ENCODE measurements around the gene SYNDIG1.

The SYNDIG1 gene

DNA sequence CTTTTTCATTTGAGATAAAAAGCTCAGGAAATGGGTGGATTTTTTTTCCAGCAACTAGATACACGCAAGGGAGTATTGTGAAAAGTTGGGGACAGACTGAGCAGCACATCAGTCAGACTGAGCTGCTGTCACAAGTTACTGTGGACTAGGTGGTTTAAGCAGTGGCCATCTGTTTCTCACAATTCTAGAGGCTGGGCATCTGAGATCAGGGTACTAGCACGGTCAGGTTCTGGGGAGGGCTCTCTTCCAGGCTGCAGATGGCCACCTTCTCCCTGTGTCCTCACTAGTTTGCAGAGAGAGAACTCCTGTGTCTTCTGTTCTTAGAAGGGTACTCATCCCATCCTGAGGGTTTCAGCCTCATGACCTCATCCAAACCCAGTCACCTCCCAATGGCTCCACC is 178.3 kb downstream of the SYNDIG1 start:
- in situ Hi-C loops (cut with MboI; ENCODE audit: low sequenced_read_pairs), result no loop called here

DNA sequence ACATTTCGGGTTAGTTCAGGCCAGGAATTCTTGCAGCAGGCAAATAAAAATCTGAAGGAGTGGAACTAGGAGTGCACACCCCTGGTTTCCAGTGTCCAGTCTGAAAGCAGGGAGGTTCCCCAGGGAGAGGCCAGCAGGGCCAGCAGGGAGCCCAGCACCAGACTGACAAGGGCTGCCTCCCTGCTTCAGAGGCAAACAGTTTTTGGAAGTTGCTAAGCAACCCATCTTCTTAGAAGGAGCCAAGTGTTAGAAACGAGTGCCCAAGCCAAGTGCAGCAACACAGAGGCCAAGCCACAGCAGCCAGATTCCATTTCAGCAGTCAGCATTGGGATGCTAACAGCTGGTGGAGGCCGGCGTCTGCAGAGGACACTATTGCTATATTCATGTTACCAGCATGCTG is 179.1 kb downstream of the SYNDIG1 start:
- in situ Hi-C loops (cut with MboI; ENCODE audit: low sequenced_read_pairs), result no loop called here

DNA sequence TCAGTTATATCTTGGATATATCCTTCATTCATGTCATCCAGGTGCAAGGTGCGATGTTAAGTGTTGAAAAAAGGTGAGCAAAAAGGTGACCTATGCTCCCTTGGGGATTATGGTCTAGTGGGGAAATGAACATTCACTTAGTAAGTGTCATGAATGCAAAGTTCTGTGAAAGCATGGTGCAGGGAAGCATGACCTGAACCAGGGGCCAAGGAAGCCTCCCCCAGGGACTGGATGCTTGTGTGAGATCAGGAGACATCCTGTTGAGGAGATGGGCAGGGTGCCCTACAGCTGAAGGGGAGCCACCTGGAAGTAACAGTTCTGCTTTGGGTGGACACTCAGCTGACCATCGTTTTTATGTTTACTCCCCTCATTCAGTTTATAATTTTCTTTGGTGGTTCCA is 179.5 kb downstream of the SYNDIG1 start:
- in situ Hi-C loops (cut with MboI; ENCODE audit: low sequenced_read_pairs), result no loop called here

DNA sequence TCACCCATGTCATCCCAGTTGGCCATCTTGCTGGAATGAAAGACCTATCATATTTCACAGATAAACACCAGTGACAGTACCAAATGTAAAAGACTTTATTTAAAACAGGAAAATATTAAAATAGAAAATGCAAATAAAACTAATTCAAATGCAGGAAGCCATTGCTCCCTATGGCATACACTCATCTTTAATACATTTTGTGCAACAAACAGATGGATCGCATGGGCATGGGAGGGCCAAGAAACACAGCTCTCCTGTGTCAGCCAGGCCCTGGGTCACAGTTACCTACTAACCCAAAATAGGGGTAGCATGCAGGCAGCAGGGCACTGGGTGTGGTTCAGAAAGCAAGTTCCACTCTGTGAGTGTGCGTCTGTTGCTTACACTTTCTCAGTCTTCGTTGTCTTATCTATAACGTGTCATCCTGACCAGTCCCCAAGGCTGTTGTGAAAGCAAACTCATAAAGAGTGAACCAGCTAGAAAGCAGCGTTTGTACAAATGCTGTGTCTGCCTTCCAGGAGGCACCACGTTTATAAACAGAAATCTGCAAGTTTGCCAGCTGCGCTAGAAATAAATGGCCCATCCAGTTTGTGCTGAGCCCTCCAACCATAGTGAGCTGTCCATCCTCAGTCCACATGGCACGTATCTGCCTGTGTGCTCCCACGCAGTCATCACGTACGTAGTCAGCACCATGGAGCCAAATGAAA is 180.5 kb downstream of the SYNDIG1 start:
- in situ Hi-C loops (cut with MboI; ENCODE audit: low sequenced_read_pairs), result no loop called here

DNA sequence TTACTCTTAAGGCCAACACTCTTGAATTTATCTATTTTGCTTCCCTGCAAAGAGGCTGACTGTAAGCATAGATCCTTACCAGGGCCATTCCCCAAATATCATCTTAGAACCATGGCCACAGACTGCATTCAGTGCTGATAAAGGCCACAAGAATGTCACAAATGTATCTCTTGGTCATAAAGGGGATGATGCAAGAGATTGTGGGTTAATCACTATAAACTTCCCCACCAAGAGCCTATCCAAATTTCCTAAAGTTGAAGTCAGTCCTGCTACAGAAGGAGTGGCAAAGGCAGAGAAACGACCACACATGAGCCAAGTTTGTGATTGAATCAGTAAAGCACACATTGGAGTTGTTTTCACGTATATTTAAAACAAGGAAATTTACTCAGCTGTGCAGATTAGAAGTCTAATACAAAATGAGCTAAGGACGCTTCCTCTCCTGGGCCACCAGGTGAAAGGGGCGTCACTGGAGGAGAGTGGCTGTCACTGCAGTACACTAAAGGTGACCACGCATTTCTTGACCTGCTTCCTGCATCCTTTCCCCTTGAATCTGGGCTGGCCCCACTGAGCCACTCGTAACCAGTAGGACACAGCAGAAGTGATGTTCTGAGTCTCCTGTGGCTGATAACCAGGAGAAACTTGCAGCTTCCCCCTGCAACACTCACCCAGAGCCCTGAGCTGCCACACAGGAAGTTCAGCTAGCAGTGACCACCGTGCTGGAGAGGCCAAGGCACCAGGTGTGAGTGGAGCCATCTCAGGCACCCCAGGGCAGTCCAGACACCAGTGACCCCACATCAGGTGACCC is 181.9 kb downstream of the SYNDIG1 start:
- in situ Hi-C loops (cut with MboI; ENCODE audit: low sequenced_read_pairs), result no loop called here

DNA sequence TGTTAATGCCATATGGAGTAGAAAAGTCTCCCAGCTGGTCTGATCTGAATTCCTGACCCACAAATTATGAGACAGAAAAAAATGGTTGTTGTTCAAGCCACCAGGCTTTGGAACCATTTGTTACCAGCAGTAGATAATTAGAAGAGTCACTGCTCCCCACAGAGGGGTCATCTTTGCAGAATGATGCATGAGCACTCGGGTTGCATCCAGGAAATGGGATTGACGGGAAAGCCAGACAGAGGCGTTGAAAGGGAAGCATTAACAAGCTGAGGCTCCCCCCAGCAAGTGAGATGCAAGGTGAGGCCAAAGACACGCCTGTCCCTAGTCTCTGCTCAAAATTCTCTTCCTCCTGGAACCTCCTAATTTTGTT is 182.5 kb downstream of the SYNDIG1 start:
- in situ Hi-C loops (cut with MboI; ENCODE audit: low sequenced_read_pairs), result no loop called here

DNA sequence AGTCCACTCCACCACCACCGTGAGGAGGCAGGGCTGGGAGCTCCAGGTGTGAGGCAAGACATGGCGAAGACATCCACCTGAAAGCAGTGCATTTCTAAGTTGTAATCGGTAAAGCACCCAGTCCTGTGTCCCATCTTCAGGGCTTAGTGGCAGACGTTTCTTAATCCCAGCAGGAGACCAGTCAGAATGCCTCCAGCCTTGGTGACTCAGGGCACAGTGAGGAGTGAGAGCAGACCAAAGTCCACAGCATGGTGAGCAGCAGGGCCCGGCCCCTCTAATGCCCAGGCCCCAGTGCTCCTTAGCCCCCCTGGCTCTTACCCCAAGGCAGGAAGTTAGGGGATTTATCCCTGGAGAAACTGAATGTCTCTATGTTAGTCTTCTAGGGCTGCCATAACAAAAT is 183.9 kb downstream of the SYNDIG1 start:
- in situ Hi-C loops (cut with MboI; ENCODE audit: low sequenced_read_pairs), result no loop called here

DNA sequence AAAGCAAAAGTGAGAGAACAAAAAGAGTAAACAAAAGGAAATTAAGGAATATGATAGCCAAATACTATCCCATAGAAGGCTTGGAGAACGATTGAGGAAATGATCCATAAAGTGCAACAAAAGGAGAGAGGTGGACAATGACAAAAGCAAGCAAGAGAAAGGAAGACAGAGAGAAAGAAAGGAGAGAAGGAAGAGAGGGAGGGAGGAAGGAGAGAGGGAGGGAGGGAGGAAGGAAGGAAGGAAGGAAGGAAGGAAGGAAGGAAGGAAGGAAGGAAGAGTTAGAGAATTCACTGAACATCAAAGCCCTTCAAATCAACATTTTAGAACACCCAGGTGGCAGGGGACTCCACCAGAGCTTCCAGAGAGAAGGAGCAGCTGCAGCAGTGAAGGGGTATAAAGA is 185.0 kb downstream of the SYNDIG1 start:
- in situ Hi-C loops (cut with MboI; ENCODE audit: low sequenced_read_pairs), result no loop called here

DNA sequence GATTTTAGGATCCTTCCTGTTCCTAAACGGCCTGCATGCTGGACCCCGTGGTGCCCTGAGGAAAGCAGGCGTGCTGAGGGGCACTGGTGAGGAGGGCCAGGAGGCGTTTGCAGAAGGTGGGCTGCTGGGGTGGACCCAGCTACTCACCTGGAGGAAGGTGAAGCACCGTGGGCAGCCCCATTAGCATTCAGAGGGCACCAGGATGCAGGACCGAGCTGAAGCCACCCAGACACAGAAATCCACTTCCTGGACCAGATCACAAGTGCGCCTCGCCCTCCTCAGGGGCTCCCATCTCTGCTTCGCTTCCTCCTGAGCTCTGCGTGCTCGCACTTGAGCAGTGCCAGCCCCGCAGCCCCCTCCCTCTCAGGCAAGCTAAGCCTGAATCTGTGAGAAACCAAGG is 187.0 kb downstream of the SYNDIG1 start:
- in situ Hi-C loops (cut with MboI; ENCODE audit: low sequenced_read_pairs), result no loop called here

DNA sequence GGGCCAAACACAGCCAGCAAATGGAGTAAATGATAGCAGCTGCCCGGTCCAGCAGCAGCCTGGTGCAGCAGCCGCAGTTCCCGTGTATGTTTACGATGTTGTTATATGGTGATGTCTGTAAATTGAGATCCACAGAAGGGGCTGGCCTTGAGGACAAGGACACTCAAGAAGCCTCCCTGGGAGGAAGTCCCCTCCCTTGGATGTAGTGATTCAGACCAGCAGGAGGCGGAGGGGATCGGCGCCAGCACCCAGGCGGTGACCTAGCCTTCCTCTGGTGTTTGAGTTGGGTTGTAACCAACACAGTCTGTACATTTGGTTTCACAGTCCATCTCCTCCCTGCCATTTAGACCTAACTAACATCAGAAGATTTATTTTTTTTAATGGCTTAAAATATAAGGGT is 187.8 kb downstream of the SYNDIG1 start:
- in situ Hi-C loops (cut with MboI; ENCODE audit: low sequenced_read_pairs), result no loop called here

DNA sequence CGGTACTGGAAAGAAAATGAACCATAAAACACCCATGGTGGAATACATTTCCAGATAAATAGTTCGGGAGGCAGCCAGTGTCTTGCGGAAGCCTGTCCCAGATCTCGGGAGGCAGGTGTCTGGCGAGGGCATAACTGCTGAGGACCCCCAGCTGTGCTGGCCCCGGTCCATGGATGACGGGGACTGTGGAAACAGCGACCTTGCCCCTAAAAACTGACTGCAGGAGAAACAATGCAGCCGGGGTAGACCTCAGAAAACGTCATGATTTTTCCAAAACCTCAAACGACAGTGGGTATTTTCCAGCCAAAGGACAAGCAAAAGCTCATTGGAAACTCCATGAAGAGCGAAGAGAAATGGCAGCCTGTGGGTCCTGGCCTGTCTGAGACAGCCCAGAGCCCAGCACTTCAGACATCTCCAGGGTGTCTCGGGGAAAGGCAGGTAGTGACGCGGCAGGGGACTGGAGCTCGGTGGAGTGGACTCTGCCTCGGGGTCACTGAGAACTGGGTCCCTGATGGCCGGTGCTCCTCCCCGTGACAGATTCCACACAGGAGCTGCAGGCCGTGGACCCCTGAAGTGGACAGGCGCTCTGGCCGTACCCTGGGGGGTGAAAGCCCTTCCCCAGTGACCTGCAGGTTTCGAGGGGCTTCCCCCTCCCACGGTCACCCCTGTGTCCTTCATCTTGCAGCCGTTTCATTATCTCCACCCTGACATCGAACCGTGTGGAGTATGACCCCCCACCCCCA is 188.6 kb downstream of the SYNDIG1 start:
- in situ Hi-C loops (cut with MboI; ENCODE audit: low sequenced_read_pairs), result no loop called here

DNA sequence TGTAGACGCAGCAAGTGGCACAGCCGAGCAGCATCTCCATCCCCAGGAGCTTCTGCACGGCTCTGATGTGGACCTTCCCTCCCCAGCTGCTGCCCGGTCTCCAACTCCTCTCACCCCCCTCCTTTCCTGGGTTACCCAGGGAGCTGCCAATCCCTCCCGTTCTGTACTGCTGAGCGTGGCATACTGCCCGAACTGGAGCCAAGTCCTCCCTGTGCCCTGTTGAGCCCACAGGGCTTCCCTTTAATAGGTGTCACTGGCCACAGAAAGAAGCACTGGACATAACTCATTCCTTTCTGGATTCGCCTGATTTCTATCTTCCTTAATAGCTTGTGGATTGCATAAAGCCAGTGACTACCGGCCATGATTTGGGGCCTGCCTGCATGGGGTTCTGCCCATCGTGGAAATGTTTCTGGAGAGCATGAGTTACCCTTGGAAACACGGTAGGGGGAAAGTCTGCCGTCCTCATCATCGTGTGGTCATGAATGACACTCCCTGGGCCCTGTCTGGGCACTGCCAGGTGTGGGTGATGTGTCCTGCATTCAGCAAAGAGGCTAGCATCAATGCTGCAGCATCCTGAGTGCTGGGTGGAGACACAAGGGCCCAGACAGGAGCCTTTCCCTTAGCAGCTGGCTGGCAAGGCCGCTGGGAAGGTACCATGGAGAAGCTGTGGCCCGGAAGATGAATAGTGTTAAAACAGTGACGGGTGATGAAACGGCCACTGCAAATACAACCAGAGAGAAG is 189.7 kb downstream of the SYNDIG1 start:
- in situ Hi-C loops (cut with MboI; ENCODE audit: low sequenced_read_pairs), result no loop called here

DNA sequence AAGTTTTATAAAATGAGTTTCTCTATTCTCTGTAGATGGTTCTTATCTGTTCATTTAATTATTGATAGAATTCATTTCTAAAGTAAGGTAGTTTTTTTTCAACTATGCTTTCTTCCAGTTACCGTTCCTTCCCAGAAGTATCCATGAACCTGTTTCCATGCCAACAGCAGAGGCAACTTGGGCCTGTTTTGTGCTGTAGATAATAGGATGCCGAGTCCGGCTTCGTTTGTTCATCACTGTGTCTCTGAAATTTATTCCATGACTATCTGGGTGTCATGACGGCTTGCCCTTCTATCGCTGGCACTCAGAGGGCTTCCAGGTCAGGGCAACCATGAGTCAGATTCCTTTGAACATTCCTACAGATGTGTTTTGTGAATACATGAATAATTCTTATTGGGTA is 190.4 kb downstream of the SYNDIG1 start:
- in situ Hi-C loops (cut with MboI; ENCODE audit: low sequenced_read_pairs), result no loop called here

DNA sequence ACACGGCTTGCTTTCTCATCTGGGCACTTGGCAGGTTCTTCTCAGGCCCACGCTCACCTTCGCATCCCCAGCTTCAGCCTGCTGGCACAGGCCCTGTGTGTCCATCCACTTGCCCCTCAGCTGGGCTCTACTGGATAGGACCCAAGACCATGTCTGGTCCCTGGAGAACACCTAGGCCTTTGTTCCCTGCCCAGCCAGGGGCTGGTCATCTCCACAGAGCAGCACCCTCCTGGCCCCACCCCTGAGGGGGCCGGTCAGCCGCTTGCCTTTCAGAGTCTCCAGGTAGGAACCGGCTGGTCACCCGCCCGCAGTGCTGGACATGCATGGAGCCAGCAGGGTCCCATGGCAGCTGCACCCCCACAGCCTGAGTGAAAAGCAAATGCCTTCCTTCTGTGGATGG is 191.2 kb downstream of the SYNDIG1 start:
- in situ Hi-C loops (cut with MboI; ENCODE audit: low sequenced_read_pairs), result no loop called here

DNA sequence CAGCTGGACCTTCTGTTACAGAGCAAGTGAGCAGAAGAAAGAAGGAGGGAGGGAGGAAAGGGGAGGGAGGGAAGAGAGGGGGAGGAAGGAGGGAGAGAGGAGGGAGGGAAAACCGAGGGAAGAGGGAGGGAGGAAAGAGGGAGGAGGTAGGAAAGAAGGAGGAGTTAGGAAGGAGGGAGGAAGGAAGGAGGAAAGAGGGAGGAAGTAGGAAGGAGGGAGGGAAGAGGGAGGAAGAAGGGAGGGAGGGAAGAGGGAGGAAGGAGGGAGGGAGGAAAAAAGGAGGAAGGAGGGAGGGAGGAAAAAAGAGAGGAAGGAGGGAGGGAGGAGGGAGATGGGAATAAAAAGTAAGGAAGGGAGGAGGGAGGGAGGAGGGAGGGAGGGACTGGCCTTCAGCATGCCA is 191.8 kb downstream of the SYNDIG1 start:
- in situ Hi-C loops (cut with MboI; ENCODE audit: low sequenced_read_pairs), result no loop called here

DNA sequence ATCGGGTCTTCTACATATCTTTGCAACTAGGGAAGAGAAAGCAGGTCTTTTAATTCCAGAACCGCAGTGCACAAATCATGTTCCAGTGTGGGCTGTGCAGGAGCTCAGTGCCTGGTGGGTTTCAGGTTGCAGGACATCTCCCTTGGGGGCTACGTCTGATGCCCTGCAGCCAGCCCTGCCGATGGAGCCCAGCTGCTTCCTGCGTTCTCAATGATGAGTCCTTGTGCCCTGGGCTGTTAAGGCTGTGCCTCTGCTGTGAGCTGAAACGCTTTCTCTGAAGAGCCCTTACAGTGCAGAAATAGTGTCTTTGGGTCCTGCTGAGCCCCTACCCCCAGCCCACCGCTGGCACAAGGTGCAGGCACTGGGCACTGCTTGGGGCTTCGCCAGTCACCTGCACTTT is 192.9 kb downstream of the SYNDIG1 start:
- in situ Hi-C loops (cut with MboI; ENCODE audit: low sequenced_read_pairs), result no loop called here

DNA sequence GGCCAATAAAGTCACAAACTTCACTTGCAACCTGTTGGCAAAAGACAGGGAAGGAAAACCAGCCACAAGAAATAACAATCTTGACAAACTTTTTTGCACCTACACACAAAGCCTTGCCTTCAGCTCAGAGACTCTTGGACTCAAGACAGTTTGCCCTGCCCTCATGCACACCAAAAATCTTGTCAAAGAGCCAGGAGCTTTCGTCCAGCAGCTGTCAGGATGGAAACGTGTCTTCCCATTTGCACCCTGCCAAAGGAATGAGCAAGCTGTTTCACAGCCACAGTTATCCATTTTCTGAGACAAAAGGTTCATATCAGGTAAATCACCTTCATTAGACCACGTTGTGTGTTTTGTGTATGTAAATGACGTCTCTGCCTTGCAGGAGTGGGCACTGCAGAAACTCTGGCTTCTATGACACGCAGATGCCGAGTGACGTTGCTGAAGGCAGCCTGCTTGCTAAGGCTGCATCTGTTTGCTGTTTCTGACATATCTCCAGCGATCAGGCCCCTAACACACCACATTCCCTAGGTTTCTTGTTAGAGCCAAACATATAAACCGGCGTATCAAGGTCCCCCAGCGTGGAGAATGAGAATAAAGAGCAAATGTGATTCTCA is 193.4 kb downstream of the SYNDIG1 start:
- in situ Hi-C loops (cut with MboI; ENCODE audit: low sequenced_read_pairs), result no loop called here

DNA sequence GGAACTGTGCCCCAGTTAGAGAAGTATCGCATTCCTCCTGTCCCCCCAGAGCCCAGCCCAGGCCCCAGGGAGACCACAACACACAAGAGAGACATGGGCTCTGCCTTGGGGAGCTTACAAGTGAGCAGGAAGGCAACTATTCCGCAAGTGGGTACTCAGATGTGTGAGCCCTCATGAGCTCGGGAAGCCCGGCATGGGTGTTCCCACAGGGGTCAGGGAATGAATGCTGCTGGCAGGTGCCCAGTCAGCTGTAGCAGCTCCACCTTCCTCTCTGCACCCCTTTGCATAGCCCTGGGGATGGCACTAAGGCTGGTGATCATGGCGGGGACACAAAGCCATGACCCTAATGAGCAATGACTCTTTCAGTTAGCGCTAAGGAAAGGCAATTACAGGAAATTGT is 194.1 kb downstream of the SYNDIG1 start:
- in situ Hi-C loops (cut with MboI; ENCODE audit: low sequenced_read_pairs), result no loop called here

DNA sequence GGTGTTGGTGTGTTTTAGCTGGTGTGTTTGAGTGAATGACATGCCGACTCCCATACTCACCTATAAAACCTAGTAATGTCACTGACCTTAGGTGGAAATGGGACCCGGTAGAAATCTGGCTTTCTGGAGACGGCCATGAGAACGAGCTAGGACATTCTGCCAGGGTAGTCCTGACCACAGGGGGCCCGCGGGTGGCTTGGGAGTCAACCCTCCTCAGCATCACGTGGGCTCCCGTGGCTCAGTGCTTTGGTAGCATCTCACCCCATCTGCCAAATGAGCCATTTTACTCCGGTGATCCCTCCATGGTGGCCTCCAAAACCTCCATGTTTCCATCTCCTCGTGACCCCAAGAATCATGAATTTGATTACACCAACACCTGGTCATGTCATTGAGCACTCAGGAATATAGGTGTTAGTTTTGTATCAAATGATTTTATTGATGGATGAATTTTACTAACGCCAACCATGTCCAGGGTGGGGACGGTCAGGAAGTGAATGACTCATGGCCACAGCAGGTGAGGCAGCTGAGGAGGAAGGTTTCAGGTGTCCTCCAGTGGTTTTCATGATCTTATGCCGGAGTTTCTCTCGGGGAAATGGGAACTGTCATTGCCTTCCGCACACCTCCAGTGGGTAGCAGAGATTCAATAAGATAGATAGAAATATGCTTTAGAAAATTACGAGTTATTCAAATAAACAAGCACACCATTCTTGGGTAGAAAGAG is 195.0 kb downstream of the SYNDIG1 start:
- in situ Hi-C loops (cut with MboI; ENCODE audit: low sequenced_read_pairs), result no loop called here

DNA sequence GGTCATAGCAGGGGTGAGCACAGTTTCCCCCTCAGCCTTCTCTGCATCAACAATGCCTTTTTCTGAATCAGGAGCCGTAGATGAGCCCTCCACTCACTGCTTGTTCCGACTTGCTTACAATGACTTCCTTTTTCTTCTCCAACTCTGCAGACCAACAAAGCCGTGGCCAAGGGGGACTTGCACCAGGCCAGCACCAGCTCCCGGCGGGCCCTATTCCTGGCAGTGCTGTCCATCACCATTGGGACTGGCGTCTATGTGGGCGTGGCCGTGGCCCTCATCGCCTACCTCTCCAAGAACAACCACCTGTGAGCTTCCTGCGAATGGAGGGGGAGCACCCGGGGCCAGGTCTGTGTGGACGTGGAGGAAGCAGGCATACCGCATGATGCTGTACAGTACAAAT is 195.8 kb downstream of the SYNDIG1 start:
- in situ Hi-C loops (cut with MboI; ENCODE audit: low sequenced_read_pairs), result no loop called here

Measured in HL-60/S4 treated with retinoic acid at 250 ng/mL for 4 days and 3 days (cell line).